ENCODE results near the gene CLSTN3.

Gene CLSTN3

DNA sequence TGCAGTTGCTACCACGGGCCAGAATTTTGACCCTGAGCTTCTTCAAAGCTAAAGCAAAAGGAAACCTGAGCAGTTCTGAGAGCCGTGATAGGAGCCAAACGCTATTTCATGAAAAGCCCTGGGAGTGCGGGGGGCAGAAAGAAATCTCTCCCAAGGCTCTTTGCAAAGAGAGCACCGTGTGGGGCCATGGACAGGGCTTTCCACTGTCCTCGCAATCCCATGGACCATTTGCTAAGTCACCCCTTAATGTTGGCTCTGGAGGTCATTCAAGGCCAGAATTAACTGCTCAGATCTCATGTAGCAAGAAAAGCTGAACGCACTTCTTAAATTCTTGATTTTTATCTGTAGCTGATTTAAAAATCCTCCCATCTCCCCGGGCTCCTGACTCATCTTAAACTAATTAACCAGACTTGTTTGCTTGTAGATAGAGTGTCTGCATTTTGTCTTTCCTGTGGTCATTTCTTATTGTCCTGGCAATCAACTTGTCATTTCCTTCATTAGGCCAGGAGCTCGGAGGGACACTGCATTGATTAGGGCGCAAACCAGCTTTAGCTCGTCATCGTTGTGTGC is 24.8 kb downstream of the CLSTN3 start:
- Histone ChIP-seq H3K36me3 (ENCODE audit: control insufficient read depth in 2 of 2, insufficient read depth in 1 of 2, low read length in 2 of 2) (peaks cover 3 to 63% of the 10 kb centered on the region in 2 experiments), H3K4me3 (ENCODE audit: low read depth, low read length) (no peak overlapping the region), H3K9me3 (ENCODE audit: control insufficient read depth, insufficient read depth, low read depth, low read length) (no peaks in the 10 kb centered on the region), H3K4me1 (ENCODE audit: control insufficient read depth, insufficient read depth, low read length) (no peaks in the 10 kb centered on the region; the same call in 1 of the 2 replicates), H3K27ac (ENCODE audit: extremely low read depth, low read depth, low read length) (no peak overlapping the region)
- CTCF ChIA-PET: interaction anchor here (0.6 to 4.0 kb wide), 6 partner anchors 8 to 190 kb away, joined by 3 to 35 read pairs (median 5); no protein-coding TSS in a partner anchor
- no peak for TF ChIP-seq ZNF335 (tag by site-specific recombination; conservative IDR thresholded peaks at IDR 0.05)
- TF ChIP-seq, protein P1, sequence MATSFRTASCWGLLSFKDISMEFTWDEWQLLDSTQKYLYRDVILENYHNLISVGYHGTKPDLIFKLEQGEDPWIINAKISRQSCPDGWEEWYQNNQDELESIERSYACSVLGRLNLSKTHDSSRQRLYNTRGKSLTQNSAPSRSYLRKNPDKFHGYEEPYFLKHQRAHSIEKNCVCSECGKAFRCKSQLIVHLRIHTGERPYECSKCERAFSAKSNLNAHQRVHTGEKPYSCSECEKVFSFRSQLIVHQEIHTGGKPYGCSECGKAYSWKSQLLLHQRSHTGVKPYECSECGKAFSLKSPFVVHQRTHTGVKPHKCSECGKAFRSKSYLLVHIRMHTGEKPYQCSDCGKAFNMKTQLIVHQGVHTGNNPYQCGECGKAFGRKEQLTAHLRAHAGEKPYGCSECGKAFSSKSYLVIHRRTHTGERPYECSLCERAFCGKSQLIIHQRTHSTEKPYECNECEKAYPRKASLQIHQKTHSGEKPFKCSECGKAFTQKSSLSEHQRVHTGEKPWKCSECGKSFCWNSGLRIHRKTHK (tag by site-specific recombination; IDR thresholded peaks at IDR 0.05): no peak
- no peak for TF ChIP-seq ZNF501 (tag by site-specific recombination; IDR thresholded peaks at IDR 0.05)
- no peak for TF ChIP-seq KLF7 (tag by site-specific recombination; IDR thresholded peaks at IDR 0.05; ENCODE audit: borderline replicate concordance)
- TF ChIP-seq ZNF416 (tag by site-specific recombination; IDR thresholded peaks at IDR 0.05): no peak
- no peak for TF ChIP-seq SP3 (tag by site-specific recombination; IDR thresholded peaks at IDR 0.05)
- TF ChIP-seq, protein P2, sequence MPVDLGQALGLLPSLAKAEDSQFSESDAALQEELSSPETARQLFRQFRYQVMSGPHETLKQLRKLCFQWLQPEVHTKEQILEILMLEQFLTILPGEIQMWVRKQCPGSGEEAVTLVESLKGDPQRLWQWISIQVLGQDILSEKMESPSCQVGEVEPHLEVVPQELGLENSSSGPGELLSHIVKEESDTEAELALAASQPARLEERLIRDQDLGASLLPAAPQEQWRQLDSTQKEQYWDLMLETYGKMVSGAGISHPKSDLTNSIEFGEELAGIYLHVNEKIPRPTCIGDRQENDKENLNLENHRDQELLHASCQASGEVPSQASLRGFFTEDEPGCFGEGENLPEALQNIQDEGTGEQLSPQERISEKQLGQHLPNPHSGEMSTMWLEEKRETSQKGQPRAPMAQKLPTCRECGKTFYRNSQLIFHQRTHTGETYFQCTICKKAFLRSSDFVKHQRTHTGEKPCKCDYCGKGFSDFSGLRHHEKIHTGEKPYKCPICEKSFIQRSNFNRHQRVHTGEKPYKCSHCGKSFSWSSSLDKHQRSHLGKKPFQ (tag by site-specific recombination; IDR thresholded peaks at IDR 0.05): no peak
- no peak for TF ChIP-seq ZNF704 (tag by site-specific recombination; IDR thresholded peaks at IDR 0.05)
- TF ChIP-seq ZNF23 (tag by site-specific recombination; IDR thresholded peaks at IDR 0.05; ENCODE audit: borderline replicate concordance): no peak
- TF ChIP-seq ZNF112 (tag by site-specific recombination; IDR thresholded peaks at IDR 0.05): no peak
- TF ChIP-seq ZSCAN23 (tag by site-specific recombination; IDR thresholded peaks at IDR 0.05): no peak
- no peak for TF ChIP-seq FEZF1 (tag by site-specific recombination; IDR thresholded peaks at IDR 0.05)
- TF ChIP-seq ZXDB (tag by site-specific recombination; IDR thresholded peaks at IDR 0.05): no peak
- no peak for TF ChIP-seq CTCF (tag by site-specific recombination; IDR thresholded peaks at IDR 0.05)
- TF ChIP-seq SP7 (tag by site-specific recombination; IDR thresholded peaks at IDR 0.05): no peak
- TF ChIP-seq ZNF580 (tag by site-specific recombination; IDR thresholded peaks at IDR 0.05): no peak
- TF ChIP-seq, protein P3, sequence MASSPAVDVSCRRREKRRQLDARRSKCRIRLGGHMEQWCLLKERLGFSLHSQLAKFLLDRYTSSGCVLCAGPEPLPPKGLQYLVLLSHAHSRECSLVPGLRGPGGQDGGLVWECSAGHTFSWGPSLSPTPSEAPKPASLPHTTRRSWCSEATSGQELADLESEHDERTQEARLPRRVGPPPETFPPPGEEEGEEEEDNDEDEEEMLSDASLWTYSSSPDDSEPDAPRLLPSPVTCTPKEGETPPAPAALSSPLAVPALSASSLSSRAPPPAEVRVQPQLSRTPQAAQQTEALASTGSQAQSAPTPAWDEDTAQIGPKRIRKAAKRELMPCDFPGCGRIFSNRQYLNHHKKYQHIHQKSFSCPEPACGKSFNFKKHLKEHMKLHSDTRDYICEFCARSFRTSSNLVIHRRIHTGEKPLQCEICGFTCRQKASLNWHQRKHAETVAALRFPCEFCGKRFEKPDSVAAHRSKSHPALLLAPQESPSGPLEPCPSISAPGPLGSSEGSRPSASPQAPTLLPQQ (tag by site-specific recombination; IDR thresholded peaks at IDR 0.05): no peak
- TF ChIP-seq, protein P4, sequence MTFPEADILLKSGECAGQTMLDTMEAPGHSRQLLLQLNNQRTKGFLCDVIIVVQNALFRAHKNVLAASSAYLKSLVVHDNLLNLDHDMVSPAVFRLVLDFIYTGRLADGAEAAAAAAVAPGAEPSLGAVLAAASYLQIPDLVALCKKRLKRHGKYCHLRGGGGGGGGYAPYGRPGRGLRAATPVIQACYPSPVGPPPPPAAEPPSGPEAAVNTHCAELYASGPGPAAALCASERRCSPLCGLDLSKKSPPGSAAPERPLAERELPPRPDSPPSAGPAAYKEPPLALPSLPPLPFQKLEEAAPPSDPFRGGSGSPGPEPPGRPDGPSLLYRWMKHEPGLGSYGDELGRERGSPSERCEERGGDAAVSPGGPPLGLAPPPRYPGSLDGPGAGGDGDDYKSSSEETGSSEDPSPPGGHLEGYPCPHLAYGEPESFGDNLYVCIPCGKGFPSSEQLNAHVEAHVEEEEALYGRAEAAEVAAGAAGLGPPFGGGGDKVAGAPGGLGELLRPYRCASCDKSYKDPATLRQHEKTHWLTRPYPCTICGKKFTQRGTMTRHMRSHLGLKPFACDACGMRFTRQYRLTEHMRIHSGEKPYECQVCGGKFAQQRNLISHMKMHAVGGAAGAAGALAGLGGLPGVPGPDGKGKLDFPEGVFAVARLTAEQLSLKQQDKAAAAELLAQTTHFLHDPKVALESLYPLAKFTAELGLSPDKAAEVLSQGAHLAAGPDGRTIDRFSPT (tag by site-specific recombination; IDR thresholded peaks at IDR 0.05): no peak
- POLR2A ChIA-PET: no interaction called here

Measured in HEK293 (cell line).